ENCODE results near the gene TRAF3IP1. TPM values are rescaled to one million over a fixed set of nuclear protein-coding genes. Genes with fewer than 3 reads are reported as not detected.

The TRAF3IP1 gene
- polyA plus RNA-seq, 4 donors, result 5.1 to 10.1 (median 7.5) TPM

DNA sequence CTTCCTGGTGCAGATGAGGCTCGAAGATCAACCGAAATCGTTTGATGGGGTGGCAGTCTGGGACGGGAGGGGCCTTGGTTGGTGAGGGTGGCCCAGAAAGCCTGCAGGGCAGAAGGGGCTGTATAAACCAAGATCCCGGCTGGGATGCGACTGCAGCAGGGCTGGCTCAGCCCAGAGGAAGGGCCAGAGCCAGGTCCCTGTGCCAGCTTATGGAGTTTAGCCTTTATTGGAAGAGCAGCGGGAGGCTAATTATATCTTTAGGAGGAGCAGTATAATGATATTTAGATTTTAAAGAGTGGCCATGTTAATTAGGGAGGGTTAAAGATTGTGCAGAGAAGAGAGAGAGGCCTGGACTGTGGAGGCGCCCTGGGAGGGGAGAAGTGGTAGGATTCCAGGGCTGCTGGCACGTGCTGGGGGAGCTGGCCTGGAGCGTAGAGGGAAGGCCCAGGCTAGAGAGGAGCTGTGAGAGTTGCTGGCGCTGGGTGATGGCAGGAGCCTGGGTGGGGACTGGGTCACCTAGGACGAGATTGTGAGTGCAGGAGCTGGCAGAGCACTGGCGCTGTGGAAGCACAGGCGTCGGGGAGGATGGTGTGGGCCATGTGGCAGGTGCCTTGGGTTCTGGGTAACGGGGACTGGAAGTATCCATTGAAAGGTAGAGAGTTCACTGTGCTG lies 25.1 kb downstream of the TRAF3IP1 start:
- no peak for DNase-seq
- WGBS, 3 donors, result 93 to 95% (median 93%) methylated on average over 16 of the region's 16 CpGs

DNA sequence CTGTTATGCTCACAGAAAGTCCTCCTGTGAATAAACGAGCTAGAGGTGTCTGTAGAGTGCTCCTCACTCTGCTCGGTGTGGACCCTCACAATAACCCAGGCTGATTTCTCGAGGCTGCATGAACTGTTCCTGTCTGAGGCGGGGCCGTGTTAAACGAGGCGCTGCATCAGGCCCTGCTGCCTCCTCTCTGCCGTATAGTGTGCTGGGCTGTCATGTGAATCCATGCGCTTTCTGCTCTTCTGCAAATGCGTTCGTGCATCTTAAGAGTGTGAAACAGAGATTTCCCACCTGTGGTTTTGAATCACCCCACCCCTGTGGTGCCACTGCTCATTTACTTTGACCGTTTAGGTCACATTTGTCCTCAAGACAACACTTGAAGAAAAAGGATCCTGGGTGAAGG lies 26.2 kb downstream of the TRAF3IP1 start:
- Histone ChIP-seq H3K36me3 (ENCODE audit: control insufficient read depth in 3 of 3, insufficient read depth in 2 of 3, low read depth in 1 of 3, low read length in 3 of 3) (peaks cover 4 to 42% (median 8%) of the 10 kb centered on the region in 3 donors), H3K4me3 (ENCODE audit: low read depth in 1 of 3, low read length in 3 of 3) (no peak overlapping the region), H3K27ac (ENCODE audit: low read depth in 1 of 3, low read length in 2 of 3) (no peak overlapping the region), H3K9me3 (ENCODE audit: control insufficient read depth in 2 of 2, insufficient read depth in 1 of 2, low read depth in 1 of 2, low read length in 1 of 2) (no peaks in the 10 kb centered on the region), H3K27me3 (ENCODE audit: control insufficient read depth in 3 of 3, insufficient read depth in 3 of 3, low read length in 3 of 3) (no peaks in the 10 kb centered on the region), H3K4me1 (ENCODE audit: control insufficient read depth in 3 of 3, insufficient read depth in 2 of 3, low read depth in 1 of 3, low read length in 2 of 3) (no peaks in the 10 kb centered on the region)
- no peak for DNase-seq
- WGBS, 3 donors, result 82 to 89% (median 85%) methylated on average over 12 of the region's 12 CpGs
- no peak for FAIRE-seq

More for the DNA sequence above, 25.1 kb downstream of the TRAF3IP1 start:
- FAIRE-seq, result no peak
- Histone ChIP-seq H3K4me1 (ENCODE audit: control insufficient read depth in 3 of 3, insufficient read depth in 2 of 3, low read depth in 1 of 3, low read length in 2 of 3) (no peaks in the 10 kb centered on the region), H3K4me3 (ENCODE audit: low read depth in 1 of 3, low read length in 3 of 3) (no peak overlapping the region), H3K27ac (ENCODE audit: low read depth in 1 of 3, low read length in 2 of 3) (no peak overlapping the region), H3K36me3 (ENCODE audit: control insufficient read depth in 3 of 3, insufficient read depth in 2 of 3, low read depth in 1 of 3, low read length in 3 of 3) (peaks cover 2 to 32% (median 10%) of the 10 kb centered on the region in 3 donors), H3K27me3 (ENCODE audit: control insufficient read depth in 3 of 3, insufficient read depth in 3 of 3, low read length in 3 of 3) (no peaks in the 10 kb centered on the region), H3K9me3 (ENCODE audit: control insufficient read depth in 2 of 2, insufficient read depth in 1 of 2, low read depth in 1 of 2, low read length in 1 of 2) (no peaks in the 10 kb centered on the region)

DNA sequence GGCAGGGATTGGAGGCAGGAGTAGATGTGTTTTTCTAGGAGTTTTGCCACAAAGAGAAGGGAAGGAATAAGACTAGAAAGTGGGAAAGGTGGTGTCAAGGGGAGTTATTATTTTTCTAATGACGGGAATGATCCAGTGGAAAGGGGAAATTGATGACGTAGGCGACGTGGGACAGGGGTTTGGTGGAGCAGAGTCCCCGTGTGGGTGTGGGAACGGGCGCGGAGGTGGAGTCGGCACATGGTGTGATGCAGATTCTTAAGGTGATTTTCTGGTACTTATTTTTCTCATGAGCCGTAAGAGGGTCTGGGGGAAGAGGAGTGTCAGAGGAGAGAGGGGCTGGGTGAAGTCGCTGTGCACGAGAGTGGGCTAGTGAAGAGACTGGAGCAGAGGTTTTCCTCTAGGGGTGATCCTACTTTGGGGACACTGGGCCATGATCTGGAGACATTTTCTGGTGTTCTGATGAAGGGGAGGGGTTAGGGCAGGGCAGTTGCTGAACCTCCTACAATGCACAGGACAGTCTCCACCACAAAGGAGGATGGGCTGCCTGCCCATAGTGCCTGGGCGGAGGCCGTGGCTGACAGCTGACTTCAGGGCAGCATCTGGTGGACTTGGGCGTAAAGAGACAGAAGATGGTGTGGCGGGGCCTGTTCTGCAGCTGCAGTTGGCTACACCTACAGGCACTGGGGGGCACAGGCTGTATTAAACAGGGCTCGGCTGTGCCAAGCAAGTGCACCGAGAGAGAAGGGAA lies 30.0 kb downstream of the TRAF3IP1 start:
- FAIRE-seq, result no peak
- no peak for DNase-seq
- H3K27ac ChIP-seq (ENCODE audit: low read depth in 1 of 3, low read length in 2 of 3), result no peak overlapping the region
- no peaks in the 10 kb centered on the region for H3K9me3 ChIP-seq (ENCODE audit: control insufficient read depth in 2 of 2, insufficient read depth in 1 of 2, low read depth in 1 of 2, low read length in 1 of 2)
- H3K36me3 ChIP-seq (ENCODE audit: control insufficient read depth in 3 of 3, insufficient read depth in 2 of 3, low read depth in 1 of 3, low read length in 3 of 3), result peaks cover 4 to 48% (median 4%) of the 10 kb centered on the region in 3 donors
- H3K4me1 ChIP-seq (ENCODE audit: control insufficient read depth in 3 of 3, insufficient read depth in 2 of 3, low read depth in 1 of 3, low read length in 2 of 3), result no peaks in the 10 kb centered on the region
- no peaks in the 10 kb centered on the region for H3K27me3 ChIP-seq (ENCODE audit: control insufficient read depth in 3 of 3, insufficient read depth in 3 of 3, low read length in 3 of 3)
- no peak overlapping the region for H3K4me3 ChIP-seq (ENCODE audit: low read depth in 1 of 3, low read length in 3 of 3)
- WGBS, 3 donors, result 92% methylated on average over 18 of the region's 18 CpGs

DNA sequence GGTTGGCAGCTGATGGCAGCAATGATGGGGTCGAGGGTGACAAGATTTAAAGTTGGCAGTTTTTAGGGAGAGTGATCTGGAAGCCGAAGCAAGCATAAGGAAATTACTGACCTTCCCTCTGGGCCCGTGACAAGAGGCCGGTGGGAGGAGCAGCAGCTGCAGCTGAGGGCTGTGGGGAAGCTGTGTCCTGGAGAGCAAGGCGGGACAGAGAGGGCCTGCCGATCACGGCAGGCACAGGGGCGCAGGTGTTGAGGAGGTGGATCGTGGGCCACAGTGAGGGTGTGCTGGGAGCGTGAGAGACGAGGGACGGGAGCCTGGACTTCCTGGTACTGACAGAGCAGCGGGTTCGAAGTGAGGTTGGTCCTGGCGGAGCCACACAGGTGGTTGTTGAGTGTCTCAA lies 31.0 kb downstream of the TRAF3IP1 start:
- FAIRE-seq (no peak), DNase-seq (no peak)
- Histone ChIP-seq H3K4me1 (ENCODE audit: control insufficient read depth in 3 of 3, insufficient read depth in 2 of 3, low read depth in 1 of 3, low read length in 2 of 3) (no peaks in the 10 kb centered on the region), H3K27ac (ENCODE audit: low read depth in 1 of 3, low read length in 2 of 3) (no peak overlapping the region), H3K27me3 (ENCODE audit: control insufficient read depth in 3 of 3, insufficient read depth in 3 of 3, low read length in 3 of 3) (no peaks in the 10 kb centered on the region), H3K4me3 (ENCODE audit: low read depth in 1 of 3, low read length in 3 of 3) (no peak overlapping the region), H3K9me3 (ENCODE audit: control insufficient read depth in 2 of 2, insufficient read depth in 1 of 2, low read depth in 1 of 2, low read length in 1 of 2) (no peaks in the 10 kb centered on the region), H3K36me3 (ENCODE audit: control insufficient read depth in 3 of 3, insufficient read depth in 2 of 3, low read depth in 1 of 3, low read length in 3 of 3) (peaks cover 4 to 45% (median 4%) of the 10 kb centered on the region in 3 donors)
- 82 to 87% (median 84%) methylated on average over 15 of the region's 15 CpGs for WGBS, 3 donors

DNA sequence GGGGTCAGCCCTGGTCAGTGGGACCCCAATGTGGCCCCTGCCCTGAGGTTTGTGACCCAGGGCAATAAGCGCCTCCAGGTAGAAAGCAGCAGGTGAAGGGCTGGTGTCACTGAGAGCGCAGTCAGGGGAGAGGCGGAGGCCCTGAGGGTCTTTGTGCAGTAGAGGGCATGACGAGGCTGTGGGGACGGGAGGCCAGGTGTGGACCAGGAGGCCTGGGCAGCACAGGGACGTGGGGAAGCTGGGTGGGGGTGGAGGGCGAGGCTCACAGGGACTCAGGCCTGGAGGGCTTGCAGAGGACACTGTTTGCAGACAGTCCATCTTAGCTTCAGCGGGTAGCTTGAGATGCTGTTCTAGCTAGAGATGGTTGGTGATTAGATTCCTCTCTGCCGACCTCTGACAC lies 32.0 kb downstream of the TRAF3IP1 start:
- DNase-seq, result no peak
- 91 to 96% (median 93%) methylated on average over 9 of the region's 9 CpGs for WGBS, 3 donors
- Histone ChIP-seq H3K9me3 (ENCODE audit: control insufficient read depth in 2 of 2, insufficient read depth in 1 of 2, low read depth in 1 of 2, low read length in 1 of 2) (no peaks in the 10 kb centered on the region), H3K4me3 (ENCODE audit: low read depth in 1 of 3, low read length in 3 of 3) (no peak overlapping the region), H3K27ac (ENCODE audit: low read depth in 1 of 3, low read length in 2 of 3) (no peak overlapping the region), H3K4me1 (ENCODE audit: control insufficient read depth in 3 of 3, insufficient read depth in 2 of 3, low read depth in 1 of 3, low read length in 2 of 3) (no peaks in the 10 kb centered on the region), H3K36me3 (ENCODE audit: control insufficient read depth in 3 of 3, insufficient read depth in 2 of 3, low read depth in 1 of 3, low read length in 3 of 3) (peaks cover 0 to 49% (median 4%) of the 10 kb centered on the region in 3 donors), H3K27me3 (ENCODE audit: control insufficient read depth in 3 of 3, insufficient read depth in 3 of 3, low read length in 3 of 3) (no peaks in the 10 kb centered on the region)
- FAIRE-seq, result no peak

DNA sequence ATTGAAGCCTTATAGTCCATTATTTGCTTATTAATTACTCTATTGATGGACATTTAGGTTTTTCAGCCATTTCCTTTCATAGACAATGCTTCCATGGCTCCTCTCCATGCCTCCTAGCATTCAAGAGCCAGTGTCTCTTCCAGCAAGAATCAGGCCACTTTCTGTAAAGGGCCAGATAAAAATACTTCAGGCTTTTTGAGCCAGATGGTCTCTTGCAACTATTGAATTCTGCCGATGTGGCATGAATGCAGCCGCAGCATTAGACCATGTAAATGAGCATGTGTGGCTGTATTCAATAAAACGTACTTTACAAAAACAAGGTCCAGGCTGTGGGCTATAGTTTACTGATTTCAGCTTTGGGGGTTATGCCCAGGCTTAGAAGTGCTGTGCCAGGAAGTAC lies 38.5 kb downstream of the TRAF3IP1 start:
- no peaks in the 10 kb centered on the region for H3K27me3 ChIP-seq (ENCODE audit: control insufficient read depth in 3 of 3, insufficient read depth in 3 of 3, low read length in 3 of 3)
- peaks cover 0 to 28% (median 3%) of the 10 kb centered on the region in 3 donors for H3K36me3 ChIP-seq (ENCODE audit: control insufficient read depth in 3 of 3, insufficient read depth in 2 of 3, low read depth in 1 of 3, low read length in 3 of 3)
- no peak overlapping the region for H3K27ac ChIP-seq (ENCODE audit: low read depth in 1 of 3, low read length in 2 of 3)
- no peak overlapping the region for H3K4me3 ChIP-seq (ENCODE audit: low read depth in 1 of 3, low read length in 3 of 3)
- FAIRE-seq (no peak), DNase-seq (no peak)
- no peaks in the 10 kb centered on the region for H3K9me3 ChIP-seq (ENCODE audit: control insufficient read depth in 2 of 2, insufficient read depth in 1 of 2, low read depth in 1 of 2, low read length in 1 of 2)
- WGBS, 3 donors, result 96 to 98% (median 97%) methylated on average over 3 of the region's 3 CpGs
- no peaks in the 10 kb centered on the region for H3K4me1 ChIP-seq (ENCODE audit: control insufficient read depth in 3 of 3, insufficient read depth in 2 of 3, low read depth in 1 of 3, low read length in 2 of 3)

DNA sequence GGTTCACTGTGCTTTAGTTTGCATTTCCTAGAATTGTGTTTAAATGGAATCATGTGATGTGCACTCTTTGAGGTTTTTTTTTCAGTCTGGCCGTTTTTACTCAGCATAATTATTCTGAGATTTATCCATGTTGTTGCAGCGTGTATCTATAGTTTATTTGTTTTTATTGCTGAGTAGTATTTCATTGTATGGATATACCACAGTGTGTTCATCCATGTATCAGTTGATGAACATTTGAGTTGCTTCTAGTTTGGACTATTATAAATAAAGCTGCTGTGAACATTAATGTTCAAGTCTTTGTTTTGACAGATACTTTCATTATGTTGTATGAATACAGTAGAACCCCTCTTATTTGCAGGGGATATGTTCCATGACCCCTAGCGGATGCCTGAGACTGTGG lies 39.1 kb downstream of the TRAF3IP1 start:
- DNase-seq, result no peak
- WGBS, 3 donors, result 87 to 89% (median 87%) methylated on average over 3 of the region's 3 CpGs
- H3K36me3 ChIP-seq (ENCODE audit: control insufficient read depth in 3 of 3, insufficient read depth in 2 of 3, low read depth in 1 of 3, low read length in 3 of 3), result peaks cover 0 to 28% (median 3%) of the 10 kb centered on the region in 3 donors
- no peaks in the 10 kb centered on the region for H3K9me3 ChIP-seq (ENCODE audit: control insufficient read depth in 2 of 2, insufficient read depth in 1 of 2, low read depth in 1 of 2, low read length in 1 of 2)
- H3K27ac ChIP-seq (ENCODE audit: low read depth in 1 of 3, low read length in 2 of 3), result no peak overlapping the region
- H3K27me3 ChIP-seq (ENCODE audit: control insufficient read depth in 3 of 3, insufficient read depth in 3 of 3, low read length in 3 of 3), result no peaks in the 10 kb centered on the region
- H3K4me3 ChIP-seq (ENCODE audit: low read depth in 1 of 3, low read length in 3 of 3), result no peak overlapping the region
- FAIRE-seq, result no peak
- H3K4me1 ChIP-seq (ENCODE audit: control insufficient read depth in 3 of 3, insufficient read depth in 2 of 3, low read depth in 1 of 3, low read length in 2 of 3), result no peaks in the 10 kb centered on the region

DNA sequence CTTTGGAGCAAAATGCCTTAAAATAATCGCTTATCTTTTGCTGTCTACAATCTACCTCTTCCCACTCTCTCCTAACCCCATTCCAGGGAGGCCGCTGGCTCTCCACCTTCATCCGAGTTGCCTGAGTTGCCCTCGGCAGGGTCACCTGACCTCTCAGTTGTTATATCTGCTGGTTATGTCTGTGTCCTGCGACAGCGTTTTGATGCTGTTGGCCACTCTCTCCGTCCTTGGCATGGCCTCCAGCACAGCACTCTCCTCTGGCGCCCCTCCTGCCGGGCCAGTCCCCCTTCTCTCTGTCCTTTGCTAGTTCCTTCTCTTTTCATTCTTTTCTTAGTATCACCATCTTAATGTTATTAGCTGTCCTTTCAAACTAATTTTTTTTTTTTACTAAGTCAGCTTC lies 41.6 kb downstream of the TRAF3IP1 start:
- H3K36me3 ChIP-seq (ENCODE audit: control insufficient read depth in 3 of 3, insufficient read depth in 2 of 3, low read depth in 1 of 3, low read length in 3 of 3), result peaks cover 0 to 16% (median 3%) of the 10 kb centered on the region in 3 donors
- no peak overlapping the region for H3K4me3 ChIP-seq (ENCODE audit: low read depth in 1 of 3, low read length in 3 of 3)
- H3K9me3 ChIP-seq (ENCODE audit: control insufficient read depth in 2 of 2, insufficient read depth in 1 of 2, low read depth in 1 of 2, low read length in 1 of 2), result no peaks in the 10 kb centered on the region
- H3K27ac ChIP-seq (ENCODE audit: low read depth in 1 of 3, low read length in 2 of 3), result no peak overlapping the region
- H3K27me3 ChIP-seq (ENCODE audit: control insufficient read depth in 3 of 3, insufficient read depth in 3 of 3, low read length in 3 of 3), result no peaks in the 10 kb centered on the region
- 87 to 94% (median 91%) methylated on average over 9 of the region's 9 CpGs for WGBS, 3 donors
- no peak for FAIRE-seq
- H3K4me1 ChIP-seq (ENCODE audit: control insufficient read depth in 3 of 3, insufficient read depth in 2 of 3, low read depth in 1 of 3, low read length in 2 of 3), result no peaks in the 10 kb centered on the region
- DNase-seq, result no peak
